GM21390 (cell line): ENCODE data around the gene DYNC1H1.

ENCODE experiments used
- ATAC-seq: cut with Tn5 transposase; IDR thresholded peaks from one replicate; pipeline ENCODE4 v1.9.1; 2021; ENCODE audit not compliant: unreplicated experiment

The DYNC1H1 gene

DNA sequence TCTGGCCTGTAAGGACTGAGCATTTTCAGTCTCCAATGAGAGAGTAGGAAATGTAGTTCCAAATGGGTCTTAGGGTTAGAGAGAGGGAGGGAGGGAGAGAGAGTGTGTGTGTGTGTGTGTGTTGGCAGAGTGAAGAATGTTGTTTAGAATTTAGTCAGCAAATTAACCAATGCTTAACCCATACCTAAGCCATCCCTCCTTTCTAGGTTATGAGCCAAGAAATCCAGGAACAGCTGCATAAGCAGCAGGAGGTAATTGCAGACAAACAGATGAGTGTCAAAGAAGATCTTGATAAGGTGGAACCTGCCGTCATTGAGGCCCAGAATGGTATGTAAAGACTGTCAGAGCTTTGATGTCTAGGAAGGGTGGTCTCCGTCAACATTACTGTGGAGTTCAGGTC, 65.6 kb downstream of the DYNC1H1 start:
- no peak for ATAC-seq

DNA sequence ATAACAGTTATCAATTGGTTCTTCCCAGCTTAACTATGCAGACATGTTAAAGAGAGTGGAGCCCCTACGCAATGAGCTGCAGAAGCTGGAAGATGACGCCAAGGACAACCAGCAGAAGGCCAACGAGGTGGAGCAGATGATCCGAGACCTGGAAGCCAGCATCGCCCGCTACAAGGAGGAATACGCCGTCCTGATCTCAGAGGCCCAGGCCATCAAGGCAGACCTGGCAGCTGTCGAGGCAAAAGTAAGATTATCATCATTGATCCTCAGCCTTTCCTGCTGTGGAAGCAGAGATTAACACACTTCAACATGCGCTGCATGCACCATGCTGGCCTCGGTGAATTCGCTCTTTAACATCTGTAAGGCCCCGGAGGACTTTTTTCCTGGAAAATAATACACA, 68.9 kb downstream of the DYNC1H1 start:
- ATAC-seq = no peak

DNA sequence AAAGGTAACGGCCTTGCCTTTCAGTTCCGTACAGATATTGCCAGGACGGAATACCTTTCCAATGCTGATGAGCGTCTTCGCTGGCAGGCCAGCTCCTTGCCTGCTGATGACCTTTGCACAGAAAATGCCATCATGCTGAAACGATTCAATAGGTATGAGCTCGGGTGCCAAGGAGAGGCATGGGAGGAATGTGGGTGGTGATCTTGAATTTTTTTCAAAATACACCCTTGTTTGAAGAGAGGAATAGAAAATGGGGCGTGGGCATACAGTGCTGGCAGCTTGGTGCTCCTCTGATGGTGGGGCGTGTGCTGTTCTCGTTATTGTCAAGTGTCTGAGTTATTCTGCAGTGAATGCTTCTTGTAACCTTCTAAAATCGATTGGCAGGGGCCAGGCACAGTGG, 69.9 kb downstream of the DYNC1H1 start:
- ATAC-seq = no peak

DNA sequence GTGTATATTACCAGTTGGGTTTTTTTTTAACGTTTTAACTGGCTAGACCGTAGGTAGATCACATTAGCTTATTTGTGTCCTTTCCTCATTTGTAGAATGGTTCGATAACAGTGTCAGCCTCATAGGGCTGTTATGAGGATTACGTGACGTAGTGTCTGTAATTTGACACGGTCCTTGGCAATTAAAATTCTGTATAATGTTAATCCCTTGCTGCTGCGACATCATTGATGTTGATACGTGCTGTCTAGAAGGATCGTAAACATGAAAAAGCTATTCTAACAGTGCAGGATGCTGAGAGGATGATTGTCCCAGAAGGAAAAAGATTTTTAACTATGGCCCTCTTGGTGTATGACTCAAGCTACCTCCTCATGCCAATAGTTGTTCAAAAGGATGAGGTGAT, 71.5 kb downstream of the DYNC1H1 start:
- ATAC-seq = no peak

DNA sequence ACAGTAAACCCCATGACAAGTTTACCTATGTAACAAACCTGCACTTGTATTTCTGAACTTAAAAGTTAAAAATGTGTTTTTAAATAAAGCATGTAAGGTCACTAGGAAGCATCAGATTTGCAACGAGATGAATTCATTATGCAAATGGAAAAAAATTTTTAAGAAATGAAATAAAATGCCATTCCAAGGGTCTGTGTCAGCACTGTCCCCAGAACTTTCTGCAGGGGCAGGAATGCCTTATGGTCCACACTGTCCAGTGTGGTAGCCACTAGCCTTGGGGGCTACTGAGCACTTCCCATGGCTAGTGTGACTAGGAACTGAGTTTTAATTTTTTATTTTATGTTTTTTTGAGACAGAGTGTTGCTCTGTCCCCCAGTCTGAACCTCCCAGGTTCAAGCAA, 73.3 kb downstream of the DYNC1H1 start:
- no peak for ATAC-seq

DNA sequence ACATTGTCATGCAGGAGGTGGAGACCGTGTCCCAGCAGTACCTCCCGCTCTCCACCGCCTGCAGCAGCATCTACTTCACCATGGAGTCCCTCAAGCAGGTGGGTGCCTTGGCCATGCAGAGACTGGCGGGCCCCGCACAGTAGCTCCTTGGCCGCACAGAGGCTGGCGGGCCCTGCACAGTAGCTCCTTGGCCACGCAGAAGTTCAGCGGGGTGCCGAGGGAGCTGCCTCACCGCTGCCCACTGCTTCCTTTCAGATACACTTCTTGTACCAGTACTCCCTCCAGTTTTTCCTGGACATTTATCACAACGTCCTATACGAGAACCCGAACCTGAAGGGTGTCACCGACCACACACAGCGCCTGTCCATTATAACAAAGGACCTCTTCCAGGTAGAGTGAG, 74.8 kb downstream of the DYNC1H1 start:
- ATAC-seq = no peak

DNA sequence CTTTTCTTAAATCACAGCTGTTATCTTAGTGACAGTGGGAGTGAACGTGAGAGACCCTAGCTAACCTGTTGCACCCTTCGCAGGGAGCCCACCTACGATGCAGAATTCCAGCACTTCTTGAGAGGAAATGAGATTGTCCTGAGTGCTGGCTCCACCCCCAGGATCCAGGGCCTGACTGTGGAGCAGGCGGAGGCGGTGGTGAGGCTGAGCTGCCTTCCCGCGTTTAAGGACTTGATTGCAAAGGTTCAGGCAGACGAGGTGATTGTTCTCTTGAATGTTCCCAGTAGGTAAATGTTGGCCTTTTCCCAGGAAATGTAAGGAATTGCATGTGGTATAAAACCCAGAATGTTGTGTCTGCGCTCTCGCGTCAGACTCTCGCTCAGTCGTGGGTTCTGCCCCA, 75.8 kb downstream of the DYNC1H1 start:
- no peak for ATAC-seq

DNA sequence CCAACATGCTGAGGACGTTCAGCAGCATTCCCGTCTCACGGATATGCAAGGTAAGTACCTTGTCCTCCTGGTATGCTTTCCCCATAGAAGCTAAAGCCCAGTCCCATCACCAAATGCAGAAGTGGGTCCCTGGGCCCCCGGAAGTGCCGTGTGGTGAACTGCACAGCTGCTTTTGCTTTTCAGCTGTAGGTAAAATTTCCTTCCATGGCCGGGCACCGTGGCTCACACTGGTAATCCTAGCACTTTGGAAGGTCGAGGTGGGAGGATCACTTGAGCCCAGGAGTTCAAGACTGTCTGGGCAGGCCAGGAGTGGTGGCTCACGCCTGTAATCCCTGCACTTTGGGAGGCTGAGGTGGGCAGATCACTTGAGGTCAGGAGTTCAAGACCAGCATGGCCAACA, 78.3 kb downstream of the DYNC1H1 start:
- ATAC-seq = no peak

DNA sequence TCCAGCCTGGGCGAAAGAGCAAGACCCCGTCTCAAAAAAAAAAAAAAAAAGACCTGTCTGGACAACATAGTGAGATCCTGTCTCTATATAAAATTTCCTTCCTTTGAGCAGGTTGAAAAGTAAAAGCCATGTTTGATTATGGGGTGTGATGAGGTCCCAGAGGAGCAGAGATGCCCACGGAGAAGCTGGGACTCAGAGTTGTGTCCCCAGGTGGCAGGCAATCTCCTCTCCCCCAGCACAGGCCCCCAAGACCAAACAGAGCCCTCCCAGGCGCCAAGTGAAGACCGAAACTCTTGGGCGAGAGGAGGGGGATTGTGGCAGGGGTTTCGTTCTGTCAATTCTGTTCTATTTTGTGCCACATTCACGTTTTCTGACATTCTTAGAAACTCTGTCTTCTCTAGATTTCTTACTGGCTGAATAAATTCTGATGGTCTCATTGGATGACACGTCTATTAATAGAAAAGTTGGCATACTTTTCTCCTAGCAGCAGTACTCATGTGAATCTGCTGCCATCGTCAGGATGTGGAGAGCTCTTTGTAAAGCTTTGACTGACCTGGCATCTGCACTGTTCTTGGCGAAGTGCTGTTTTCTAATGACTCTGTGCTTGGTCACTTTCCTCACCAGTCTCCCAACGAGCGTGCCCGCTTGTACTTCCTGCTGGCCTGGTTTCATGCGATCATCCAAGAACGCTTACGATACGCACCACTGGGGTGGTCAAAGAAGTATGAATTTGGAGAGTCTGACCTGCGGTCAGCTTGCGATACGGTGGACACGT, 79.1 kb downstream of the DYNC1H1 start:
- ATAC-seq = no peak

DNA sequence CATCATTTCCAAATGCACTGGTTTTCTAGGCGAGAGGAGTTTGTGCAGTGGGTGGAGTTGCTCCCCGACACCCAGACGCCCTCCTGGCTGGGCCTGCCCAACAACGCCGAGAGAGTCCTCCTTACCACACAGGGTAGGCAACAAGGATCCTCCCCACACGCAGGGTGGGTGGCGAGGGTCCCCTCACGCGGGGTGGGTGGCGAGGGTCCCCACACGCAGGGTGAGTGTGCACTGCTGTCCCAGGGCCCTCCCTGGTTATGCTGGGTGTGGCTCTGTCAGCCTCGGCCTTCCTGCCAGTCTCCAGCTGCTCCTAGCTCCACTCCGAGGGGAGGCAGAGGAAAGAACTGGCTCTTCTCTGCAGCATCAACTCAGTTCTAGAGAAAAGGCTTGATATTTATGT, 80.2 kb downstream of the DYNC1H1 start:
- no peak for ATAC-seq

DNA sequence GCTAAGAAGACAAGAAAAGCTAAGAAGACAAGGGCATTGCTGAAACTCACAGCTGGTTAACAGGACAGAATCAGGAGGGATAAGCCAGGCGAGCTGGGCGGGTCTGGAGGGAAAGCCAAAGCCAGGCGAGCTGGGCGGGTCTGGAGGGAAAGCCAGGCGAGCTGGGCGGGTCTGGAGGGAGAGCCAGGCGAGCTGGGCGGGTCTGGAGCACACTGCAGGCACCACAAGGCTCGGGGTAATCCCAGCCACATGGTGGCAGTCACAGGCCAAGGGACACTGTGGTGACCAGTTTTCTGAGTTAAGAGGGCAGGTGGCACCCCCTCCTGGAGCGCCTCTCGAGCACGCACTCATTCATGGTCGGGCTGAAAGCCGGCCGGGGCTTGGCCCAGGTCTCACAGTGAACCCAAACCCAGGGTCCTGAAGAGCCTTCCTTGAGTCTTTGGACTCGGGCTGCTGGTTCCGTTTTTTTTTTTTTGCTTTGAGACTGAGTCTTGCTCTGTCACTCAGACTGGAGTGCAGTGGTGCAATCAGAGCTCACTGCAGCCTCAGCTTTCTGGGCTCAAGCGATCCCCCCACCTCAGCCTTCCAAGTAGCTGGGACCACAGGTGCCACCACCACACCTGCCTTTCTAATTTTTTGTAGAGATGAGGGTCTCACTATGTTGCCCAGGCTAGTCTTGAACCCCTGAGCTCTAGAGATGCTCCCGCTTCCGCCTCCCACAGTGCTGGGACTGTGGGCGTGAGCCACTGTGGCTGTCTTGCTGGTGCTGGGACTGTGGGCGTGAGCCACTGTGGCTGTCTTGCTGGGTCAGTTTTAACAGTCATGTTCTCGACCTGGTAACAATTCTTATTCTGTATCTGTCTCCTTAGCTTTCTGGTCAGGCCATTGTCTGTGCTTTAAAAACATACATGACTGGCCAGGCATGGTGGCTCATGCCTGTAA, 82.2 kb downstream of the DYNC1H1 start:
- ATAC-seq = no peak

DNA sequence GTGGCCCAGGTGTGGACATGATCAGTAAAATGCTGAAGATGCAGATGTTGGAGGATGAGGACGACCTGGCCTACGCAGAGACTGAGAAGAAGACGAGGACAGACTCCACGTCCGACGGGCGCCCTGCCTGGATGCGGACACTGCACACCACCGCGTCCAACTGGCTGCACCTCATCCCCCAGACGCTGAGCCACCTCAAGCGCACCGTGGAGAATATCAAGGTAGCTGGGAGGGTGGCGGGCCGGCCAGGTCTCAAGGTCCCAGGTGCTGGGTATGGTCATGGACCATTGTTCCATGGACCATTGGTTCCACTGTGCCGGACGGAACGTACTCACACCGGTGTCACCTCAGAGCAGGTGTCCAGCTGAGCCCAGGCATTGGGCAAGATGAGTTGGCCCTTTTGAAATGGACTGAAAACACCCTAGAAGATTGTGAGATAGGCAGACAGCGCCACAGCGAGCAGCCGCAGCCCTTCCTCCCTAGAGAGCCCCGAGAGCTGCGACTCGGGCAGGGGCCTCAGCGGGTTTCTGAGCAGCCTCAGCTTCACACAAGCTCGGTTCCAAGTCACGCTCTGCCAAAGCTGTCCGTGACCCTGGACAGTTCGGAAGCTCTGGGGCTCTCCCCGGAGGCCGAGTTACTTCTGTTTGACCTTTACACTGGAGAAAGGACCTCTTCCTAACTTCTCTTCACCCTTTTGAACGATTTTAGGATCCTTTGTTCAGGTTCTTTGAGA, 83.6 kb downstream of the DYNC1H1 start:
- no peak for ATAC-seq

DNA sequence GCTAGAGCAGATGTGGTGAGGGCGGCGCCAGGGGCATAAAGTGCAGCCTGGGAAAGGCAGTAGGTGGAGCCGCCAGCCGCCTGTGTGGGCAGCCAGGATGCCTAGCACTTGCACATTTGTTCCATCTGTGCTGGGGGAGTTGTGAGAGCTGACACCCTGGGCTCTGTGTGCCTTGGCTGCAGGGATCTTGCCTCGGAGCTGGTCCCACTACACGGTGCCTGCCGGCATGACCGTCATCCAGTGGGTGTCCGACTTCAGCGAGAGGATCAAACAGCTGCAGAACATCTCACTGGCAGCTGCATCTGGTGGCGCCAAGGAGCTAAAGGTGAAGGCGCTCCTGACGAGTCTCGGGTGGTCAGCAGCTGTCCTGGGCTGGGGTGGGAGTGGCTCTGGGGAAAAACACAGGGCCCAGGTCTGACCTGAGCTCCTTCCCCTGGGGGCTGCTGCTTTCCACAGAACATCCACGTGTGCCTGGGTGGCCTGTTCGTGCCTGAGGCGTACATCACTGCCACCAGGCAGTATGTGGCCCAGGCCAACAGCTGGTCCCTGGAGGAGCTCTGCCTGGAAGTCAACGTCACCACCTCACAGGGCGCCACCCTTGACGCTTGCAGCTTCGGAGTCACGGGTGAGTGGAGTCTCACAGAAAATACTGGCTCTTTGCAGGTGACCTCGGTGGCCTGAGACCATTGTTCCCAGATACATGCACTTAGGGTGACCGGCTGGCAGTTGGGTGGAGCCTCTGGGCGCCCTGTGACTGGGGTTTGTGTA, 85.1 kb downstream of the DYNC1H1 start:
- no peak for ATAC-seq

DNA sequence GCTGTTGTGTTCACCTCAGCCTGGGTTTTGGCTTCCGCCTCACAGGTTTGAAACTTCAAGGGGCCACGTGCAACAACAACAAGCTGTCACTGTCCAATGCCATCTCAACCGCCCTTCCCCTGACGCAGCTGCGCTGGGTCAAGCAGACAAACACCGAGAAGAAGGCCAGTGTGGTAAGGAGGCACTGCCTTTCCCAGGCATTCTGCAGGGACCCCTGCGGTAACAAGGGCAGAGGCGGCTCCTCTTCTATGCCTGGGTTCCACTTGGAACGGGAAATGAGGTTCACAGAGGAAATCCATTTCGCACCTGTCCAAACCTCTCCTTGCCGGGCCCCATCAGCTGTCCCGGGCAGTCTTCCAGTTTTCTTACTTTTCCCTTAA, 85.6 kb downstream of the DYNC1H1 start:
- ATAC-seq = no peak

DNA sequence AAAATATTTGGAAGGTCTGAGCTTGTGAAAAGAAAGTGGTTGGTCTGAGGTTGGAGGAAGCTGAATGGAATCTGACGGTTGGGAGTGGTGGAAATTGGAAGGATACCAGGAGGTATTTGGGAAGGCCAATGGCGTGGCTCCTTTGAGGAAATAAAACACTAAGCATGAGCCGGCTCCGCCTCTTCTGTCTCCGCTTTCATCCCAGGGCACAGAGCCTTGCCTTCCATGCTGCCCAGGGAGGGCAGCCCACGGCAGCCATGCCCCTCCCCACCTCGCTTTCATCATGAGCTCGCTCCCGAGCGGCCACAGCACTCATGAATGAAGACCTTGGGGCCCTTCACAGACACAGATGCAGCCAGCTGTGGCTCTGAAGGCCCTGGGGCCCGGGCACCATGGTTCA, 86.3 kb downstream of the DYNC1H1 start:
- no peak for ATAC-seq

DNA sequence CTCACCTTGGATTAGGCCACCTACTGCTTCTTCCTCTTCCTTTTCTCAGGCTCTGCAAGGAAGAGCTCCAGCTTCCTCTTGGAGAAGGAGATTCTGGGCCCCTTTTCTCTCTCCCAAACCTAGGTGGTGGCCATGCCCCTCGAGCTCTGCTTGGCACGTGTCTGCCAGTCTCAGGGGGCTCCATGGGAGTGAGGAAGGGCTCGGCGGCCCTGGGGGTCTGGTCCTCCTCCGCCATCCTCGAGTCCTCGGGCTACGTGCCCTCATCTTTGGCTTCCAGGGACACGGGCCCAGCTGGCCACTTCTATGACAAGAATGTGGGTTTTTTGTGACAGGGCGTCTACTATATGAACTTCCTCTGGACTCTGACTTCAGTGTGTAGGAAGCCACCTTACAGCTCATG, 88.1 kb downstream of the DYNC1H1 start:
- no peak for ATAC-seq

DNA sequence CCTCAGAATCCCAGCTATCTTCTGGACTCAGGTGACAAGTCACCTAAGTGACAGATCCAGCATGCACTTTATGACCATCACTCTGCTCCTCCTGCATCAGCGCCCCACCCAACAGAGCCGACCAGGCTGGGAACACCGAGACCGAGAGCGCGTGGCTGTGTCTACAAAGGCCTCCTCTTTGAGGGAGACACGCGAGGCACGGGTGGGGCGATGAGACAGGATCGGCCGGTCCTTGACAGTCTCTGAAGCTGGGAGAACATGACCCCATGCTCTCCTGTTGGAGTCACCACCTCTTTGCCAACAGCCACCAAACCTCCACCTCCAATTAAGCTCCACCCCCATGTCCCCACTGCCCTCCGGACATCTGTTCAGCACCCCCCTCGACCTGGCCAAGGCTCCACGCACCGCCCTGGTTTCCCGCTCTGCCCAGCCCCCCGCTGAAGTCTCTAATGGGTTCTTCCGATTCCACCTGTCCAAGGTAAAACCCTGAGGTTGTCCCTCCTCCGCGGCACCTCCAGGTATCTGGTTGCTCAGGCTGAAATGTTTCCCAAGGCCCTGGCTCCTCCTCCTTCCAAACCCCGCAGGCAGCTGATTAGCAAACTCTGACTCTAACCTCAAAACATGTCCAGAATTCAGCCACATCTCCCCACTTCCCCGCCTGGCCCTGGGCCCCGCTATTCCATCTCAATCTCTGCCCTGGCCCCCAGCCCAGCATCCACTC, 91.0 kb downstream of the DYNC1H1 start:
- no peak for ATAC-seq

DNA sequence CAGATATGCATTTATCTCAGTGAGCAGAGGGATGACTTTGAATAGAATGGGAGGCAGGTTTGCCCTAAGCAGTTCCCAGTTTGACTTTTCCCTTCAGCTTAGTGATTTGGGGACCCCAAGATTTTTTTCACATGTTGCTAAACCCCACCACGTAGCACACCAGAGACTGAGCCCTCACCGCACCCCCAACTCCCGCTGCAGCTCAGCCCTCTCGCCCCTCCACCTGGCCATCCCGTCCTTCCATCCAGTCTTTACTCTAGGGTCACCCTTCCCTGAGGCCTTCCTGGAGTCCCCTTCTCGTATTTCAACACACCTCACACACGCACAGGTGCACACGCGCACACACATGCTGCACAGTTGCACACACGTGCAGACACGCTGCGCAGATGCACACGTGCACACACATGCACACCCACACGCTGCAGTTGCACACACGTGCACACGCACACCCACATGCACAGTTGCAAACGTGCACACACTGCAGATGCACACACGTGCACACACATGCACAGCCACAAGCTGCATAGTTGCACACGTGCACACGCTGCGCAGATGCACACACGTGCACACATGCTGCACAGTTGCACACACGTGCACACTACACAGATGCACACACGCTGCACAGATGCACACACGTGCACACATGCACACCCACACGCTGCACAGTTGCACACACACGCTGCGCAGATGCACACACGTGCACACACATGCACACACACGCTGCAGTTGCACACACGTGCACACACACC, 92.5 kb downstream of the DYNC1H1 start:
- no peak for ATAC-seq

DNA sequence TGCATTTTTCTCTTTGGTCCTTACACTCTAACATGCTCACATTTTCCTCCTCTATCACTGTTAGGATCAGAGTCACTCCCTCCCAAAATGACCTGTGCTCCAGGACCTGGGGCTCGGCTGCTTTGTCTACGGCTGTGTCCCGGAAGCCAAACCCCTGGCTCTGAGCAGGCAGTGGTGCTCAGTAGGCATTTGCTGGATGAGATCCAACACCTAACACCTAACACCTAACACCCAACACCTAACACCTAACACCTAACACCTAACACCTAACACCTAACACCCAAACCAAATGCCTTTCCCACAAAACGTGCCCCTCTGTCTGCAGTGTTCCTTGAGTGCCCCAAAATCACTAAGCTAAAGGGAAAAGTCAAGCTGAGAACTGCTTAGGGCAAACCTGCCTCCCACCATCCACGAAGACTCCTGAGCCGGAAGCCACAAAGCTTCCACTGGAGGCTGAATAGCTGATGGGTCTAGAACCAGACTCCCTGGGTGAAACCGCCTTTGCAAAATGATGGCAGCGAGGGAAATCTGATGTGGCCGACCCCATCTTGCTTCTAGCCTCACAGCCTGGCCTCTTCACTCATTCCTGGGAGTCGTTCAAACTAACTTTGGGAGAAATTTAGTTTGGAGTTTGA, 93.2 kb downstream of the DYNC1H1 start:
- no peak for ATAC-seq
